Activated naive CD8-positive, alpha-beta T cell treated with anti-CD3 and anti-CD28 coated beads, Interleukin-2, amount 50 U/mL, for 24 hours (primary cell): ENCODE results near the gene AP3M1.
"Not testable (repeated sequence)": the region's sequence is repeated elsewhere in the genome, so short reads cannot be mapped to it uniquely, and the experiment has no call there.

Source experiments
- ATAC-seq: fragments of 150-1000 bp; cut with Tn5 transposase; one replicate; pipeline ENCODE4 v1.10.0; 2021
- DNase-seq: peaks from one replicate; pipeline ENCODE4 v3.0.0; 2021
- H3K27ac Mint-ChIP-seq: one replicate; pipeline ENCODE4 v1.8.0; 2021; ENCODE audit warnings: mild to moderate bottlenecking, mixed read lengths
- H3K27me3 Mint-ChIP-seq: one replicate; pipeline ENCODE4 v1.8.0; 2021; ENCODE audit warnings: mixed read lengths
- H3K36me3 Mint-ChIP-seq: one replicate; pipeline ENCODE4 v1.8.0; 2021; ENCODE audit warnings: low read depth, mixed read lengths
- H3K4me1 Mint-ChIP-seq: one replicate; pipeline ENCODE4 v1.8.0; 2021; ENCODE audit warnings: mixed read lengths
- H3K4me3 Mint-ChIP-seq: one replicate; pipeline ENCODE4 v1.8.0; 2021; ENCODE audit warnings: mild to moderate bottlenecking, moderate library complexity, mixed read lengths
- H3K9me3 Mint-ChIP-seq: one replicate; pipeline ENCODE4 v1.8.0; 2021; ENCODE audit warnings: mixed read lengths

AP3M1 gene, protein sequence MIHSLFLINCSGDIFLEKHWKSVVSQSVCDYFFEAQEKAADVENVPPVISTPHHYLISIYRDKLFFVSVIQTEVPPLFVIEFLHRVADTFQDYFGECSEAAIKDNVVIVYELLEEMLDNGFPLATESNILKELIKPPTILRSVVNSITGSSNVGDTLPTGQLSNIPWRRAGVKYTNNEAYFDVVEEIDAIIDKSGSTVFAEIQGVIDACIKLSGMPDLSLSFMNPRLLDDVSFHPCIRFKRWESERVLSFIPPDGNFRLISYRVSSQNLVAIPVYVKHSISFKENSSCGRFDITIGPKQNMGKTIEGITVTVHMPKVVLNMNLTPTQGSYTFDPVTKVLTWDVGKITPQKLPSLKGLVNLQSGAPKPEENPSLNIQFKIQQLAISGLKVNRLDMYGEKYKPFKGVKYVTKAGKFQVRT

DNA sequence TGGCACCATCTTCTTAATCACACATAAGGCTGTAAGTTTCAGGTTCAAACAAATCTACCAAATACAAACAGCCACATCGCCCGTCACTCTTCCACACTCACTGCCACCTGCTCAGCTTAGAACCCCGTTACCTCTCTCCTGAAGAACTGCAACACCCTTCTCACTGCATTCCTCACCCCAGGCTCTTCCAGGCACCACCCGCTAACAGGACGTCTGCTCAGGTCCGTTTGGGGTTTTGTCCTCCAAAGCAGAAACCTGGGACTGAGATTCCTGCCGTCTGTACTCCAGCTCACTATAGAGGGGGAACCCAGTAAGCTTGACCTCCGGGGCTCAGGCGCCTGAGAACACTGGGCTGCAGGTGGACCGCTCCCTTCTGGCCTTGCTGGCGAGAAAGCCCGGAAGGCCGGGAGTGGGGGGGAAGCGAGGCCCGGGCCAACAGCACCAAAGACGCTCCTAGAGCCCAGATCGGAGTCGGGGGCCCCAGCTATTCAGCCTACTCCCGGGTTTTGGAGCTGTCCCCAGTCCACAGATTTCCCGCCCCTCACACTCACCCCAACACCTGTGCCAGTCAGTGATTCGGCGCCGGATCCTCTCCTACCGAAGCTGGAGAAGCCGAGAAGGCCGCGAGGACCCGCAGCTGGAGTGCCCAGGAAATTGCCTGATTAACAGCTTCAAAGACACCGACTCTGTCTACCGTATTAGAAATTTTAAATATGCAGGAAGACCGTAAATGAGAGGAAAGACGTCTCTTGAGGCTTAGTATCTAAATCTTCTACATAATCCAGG, at the start of gene AP3M1:
Gene AP3M1 (minus strand): TSS at position 625 of the 786 bp plus-strand sequence. CDS start 12,449 bp downstream, outside the sequence.
- peak; percentile 69 for ATAC-seq

DNA sequence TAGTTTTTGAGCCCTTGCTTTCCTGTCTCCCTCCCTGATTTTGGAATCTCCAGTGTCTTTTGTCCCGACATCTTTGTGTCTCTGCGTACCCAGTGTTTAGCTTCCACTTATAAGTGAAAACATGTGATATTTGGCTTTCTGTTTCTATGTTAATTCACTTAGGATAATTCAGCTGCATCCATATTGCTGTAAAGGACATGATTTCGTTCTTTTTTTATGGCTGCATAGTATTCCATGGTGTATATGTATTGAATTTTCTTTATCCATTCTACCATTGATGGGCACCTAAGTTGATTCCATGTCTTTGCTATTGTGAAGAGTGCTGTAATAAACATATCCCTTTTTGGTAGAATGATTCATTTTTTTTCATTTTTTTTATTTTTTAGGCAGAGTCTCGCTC, 48.7 kb upstream of the AP3M1 start:
- no peak for DNase-seq
- H3K27ac Mint-ChIP-seq: no peak overlapping the region
- ATAC-seq: no peak
- H3K9me3 Mint-ChIP-seq: peaks cover 3% of the 10 kb centered on the region
- H3K4me3 Mint-ChIP-seq: no peak overlapping the region
- peaks cover 11% of the 10 kb centered on the region for H3K4me1 Mint-ChIP-seq
- no peaks in the 10 kb centered on the region for H3K27me3 Mint-ChIP-seq
- peaks cover 26% of the 10 kb centered on the region for H3K36me3 Mint-ChIP-seq

More for the DNA sequence above, at the start of gene AP3M1:
- peaks cover 23% of the 10 kb centered on the region for H3K36me3 Mint-ChIP-seq
- H3K27ac Mint-ChIP-seq: no peak within 1 kb of the TSS
- no peaks in the 10 kb centered on the region for H3K9me3 Mint-ChIP-seq
- peak; percentile 77 for DNase-seq
- H3K27me3 Mint-ChIP-seq: no peaks in the 10 kb centered on the region
- no peak within 1 kb of the TSS for H3K4me3 Mint-ChIP-seq
- H3K4me1 Mint-ChIP-seq: peaks cover 49% of the 10 kb centered on the region

DNA sequence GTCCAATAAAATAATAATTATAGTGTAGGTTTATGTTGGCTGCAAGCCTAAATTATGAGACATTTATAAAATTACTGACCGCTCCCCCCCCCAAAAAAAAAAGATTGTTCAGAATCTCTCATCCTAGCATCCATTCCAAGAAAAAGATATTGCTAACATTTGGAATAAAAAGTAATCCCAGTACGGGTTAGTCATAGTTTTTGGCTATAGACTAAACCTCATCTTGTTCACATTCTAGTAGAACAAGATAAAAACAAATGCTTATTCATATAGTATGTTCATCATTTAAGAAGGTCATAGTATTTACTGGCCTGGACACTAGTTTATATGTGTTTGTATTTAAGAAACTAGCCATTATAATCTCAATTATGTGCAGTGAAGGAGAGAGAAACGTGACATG, 44.4 kb upstream of the AP3M1 start:
- no peak for DNase-seq
- no peak for ATAC-seq
- Mint-ChIP-seq H3K27me3 (no peaks in the 10 kb centered on the region), H3K4me1 (peaks cover 46% of the 10 kb centered on the region), H3K9me3 (peaks cover 3% of the 10 kb centered on the region), H3K4me3 (no peak overlapping the region), H3K36me3 (peaks cover 8% of the 10 kb centered on the region), H3K27ac (no peak overlapping the region)

DNA sequence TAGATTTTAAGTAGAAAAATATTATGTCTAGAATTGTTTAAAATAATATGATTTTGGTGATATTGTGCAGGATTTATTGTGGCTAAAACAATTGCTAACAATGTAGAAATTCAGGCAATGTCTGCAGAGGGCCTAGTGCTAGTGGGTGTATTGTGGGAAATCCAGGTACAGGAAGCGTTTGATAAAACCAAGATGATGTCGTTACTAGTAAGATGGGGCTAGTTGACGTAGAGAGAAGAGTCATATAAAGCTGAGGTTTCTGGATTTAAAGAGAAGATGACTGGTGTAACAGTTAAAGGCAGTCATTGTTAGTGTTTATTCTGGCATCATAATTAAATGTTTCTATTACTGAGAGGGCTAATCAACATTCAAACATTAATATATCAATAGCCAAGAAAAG, 43.9 kb upstream of the AP3M1 start:
- Mint-ChIP-seq H3K9me3 (peaks cover 3% of the 10 kb centered on the region), H3K4me3 (no peak overlapping the region), H3K27ac (peak overlapping the region; percentile 3), H3K36me3 (peaks cover 8% of the 10 kb centered on the region), H3K4me1 (peaks cover 51% of the 10 kb centered on the region), H3K27me3 (no peaks in the 10 kb centered on the region)
- ATAC-seq: peak; percentile 83
- no peak for DNase-seq

DNA sequence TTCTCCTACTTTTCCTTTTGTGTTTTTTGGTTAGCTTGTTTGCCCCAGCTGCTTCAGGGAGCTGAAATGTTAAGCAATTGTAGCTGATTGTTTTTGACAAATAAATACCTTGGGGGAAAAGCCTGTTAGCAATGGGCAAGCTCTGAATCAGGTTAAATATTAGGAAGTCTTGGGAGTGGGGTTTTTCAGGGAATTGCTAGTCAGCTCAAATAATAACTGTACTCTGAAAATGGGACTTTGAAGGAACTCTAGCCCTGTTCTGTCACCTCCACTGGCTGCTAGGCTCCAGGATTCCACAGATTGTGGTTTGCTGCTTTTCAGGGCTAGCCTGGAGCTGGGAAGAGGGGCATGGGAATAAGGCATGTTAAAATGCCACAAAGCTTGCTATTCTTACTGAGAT, 39.9 kb upstream of the AP3M1 start:
- Mint-ChIP-seq H3K36me3 (peaks cover 10% of the 10 kb centered on the region), H3K4me1 (peaks cover 74% of the 10 kb centered on the region), H3K4me3 (peak overlapping the region; percentile 41), H3K9me3 (no peaks in the 10 kb centered on the region), H3K27me3 (no peaks in the 10 kb centered on the region), H3K27ac (peak overlapping the region; percentile 80)
- no peak for DNase-seq
- ATAC-seq: no peak

DNA sequence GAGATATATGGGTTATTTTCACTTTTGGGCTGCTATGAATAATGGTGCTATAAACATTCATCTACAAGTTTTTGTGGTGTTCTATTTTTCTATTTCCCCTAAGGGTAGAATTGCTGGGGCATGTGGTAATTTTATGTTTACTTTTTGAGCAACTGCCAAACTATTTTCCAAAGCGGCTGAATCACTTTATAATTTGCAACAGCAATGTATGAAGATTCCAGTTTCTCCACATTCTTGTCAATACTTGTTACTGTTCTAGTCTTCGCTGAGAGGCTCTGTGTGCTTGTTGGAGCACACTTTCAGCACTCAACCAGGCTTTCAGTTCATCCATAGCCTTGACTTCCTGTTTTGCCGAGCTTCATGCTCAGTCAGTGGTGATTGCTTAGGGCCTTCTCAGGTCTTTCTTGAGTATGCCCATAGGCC, 39.4 kb upstream of the AP3M1 start:
- Mint-ChIP-seq H3K9me3 (no peaks in the 10 kb centered on the region), H3K27me3 (no peaks in the 10 kb centered on the region), H3K27ac (peak overlapping the region; percentile 80), H3K4me3 (peak overlapping the region; percentile 41), H3K36me3 (peaks cover 10% of the 10 kb centered on the region), H3K4me1 (peaks cover 75% of the 10 kb centered on the region)
- no peak for DNase-seq
- ATAC-seq: peak; percentile 79

DNA sequence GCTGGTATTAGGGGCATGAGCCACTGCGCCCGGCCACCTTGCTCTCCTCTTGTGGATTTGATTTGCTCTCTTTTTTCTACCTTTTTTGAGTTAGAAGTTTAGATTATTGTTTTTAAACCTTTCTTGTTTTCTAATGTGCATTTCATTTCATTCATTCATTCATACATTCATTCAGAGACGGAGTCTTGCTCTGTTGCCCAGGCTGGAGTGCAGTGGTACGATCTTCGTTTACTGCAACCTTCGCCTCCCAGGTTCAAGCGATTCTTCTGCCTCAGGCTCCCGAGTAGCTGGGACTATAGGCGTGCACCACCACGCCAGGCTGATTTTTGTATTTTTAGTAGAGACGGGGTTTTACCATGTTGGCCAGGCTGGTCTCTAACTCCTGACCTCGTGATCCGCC, 38.0 kb upstream of the AP3M1 start:
- not testable (repeated sequence) for DNase-seq
- peaks cover 15% of the 10 kb centered on the region for H3K36me3 Mint-ChIP-seq
- peaks cover 65% of the 10 kb centered on the region for H3K4me1 Mint-ChIP-seq

DNA sequence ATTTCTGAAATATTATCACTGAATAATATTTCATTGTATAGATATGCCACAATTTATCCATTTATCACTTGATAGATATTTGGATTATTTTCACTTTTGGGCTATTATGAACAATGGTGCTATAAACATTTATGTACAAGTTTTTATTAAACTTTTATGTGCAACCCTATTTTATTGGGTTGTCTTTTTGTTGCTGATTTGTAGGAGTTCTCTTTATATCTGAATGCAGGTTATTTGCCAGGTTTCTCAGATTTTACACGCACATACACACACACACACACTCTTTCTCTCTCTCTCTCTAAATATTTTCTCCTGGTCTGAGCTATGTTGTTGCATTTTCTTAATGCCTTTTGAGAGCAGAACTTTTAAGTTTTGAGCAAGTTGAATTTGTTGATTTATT, 36.6 kb upstream of the AP3M1 start:
- no peaks in the 10 kb centered on the region for H3K27me3 Mint-ChIP-seq
- DNase-seq (no peak), ATAC-seq (no peak)
- H3K4me3 Mint-ChIP-seq: no peak overlapping the region
- H3K36me3 Mint-ChIP-seq: peaks cover 13% of the 10 kb centered on the region
- peaks cover 60% of the 10 kb centered on the region for H3K4me1 Mint-ChIP-seq
- no peaks in the 10 kb centered on the region for H3K9me3 Mint-ChIP-seq
- peak overlapping the region; percentile 50 for H3K27ac Mint-ChIP-seq

More for the DNA sequence above, 38.0 kb upstream of the AP3M1 start:
- not testable (repeated sequence) for ATAC-seq, H3K27me3 Mint-ChIP-seq, H3K4me3 Mint-ChIP-seq, H3K9me3 Mint-ChIP-seq
- peak overlapping the region; percentile 12 for H3K27ac Mint-ChIP-seq

DNA sequence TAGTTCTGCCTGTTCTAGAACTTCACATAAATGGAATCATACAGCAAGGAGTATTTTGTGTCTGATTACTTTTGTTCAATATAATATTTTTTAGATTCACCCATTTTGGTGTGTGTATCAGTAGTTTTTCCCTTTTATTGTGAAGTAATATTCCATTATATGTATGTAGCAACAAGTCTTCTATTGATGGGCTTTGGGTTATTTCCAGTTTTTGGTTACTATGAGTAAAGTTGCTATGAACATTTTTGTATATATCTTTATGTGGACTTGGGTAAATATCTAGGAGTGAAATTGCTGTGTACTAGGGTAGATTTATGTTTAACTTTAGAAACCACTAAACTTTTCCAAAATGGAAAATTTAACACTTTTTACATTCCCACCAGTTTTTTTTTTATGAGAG, 36.0 kb upstream of the AP3M1 start:
- Mint-ChIP-seq H3K9me3 (no peaks in the 10 kb centered on the region), H3K36me3 (peaks cover 15% of the 10 kb centered on the region), H3K27ac (no peak overlapping the region), H3K4me1 (peaks cover 60% of the 10 kb centered on the region), H3K27me3 (no peaks in the 10 kb centered on the region), H3K4me3 (no peak overlapping the region)
- no peak for DNase-seq
- no peak for ATAC-seq

DNA sequence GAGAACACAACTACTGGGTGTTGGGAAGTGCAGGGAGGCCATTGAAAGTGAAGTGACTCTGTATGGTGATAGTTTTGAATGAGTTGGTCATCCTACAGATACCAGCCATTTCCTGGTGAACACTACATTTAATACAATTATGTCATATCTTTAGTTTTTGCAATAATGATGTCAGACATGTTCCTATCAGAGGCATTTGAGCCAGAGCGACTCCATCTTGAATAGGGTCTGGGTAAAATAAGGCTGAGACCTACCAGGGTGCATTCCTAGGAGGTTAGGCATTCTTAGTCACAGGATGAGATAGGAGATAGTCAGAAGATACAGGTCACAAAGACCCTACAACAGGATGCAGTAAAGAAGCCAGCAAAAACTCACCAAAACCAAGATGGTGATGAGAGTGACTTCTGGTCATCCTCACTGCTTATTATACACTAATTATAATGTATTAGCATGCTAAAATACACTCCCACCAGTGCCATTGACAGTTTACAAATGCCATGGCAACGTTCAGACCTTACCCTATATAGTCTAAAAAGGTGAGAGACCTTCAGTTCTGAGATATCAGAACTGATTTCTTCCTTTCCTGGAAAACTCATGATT, 28.6 kb upstream of the AP3M1 start:
- no peak for DNase-seq
- Mint-ChIP-seq H3K4me1 (peaks cover 66% of the 10 kb centered on the region), H3K36me3 (peaks cover 11% of the 10 kb centered on the region), H3K27me3 (no peaks in the 10 kb centered on the region), H3K4me3 (peak overlapping the region; percentile 94), H3K9me3 (no peaks in the 10 kb centered on the region), H3K27ac (peak overlapping the region; percentile 69)
- no peak for ATAC-seq

DNA sequence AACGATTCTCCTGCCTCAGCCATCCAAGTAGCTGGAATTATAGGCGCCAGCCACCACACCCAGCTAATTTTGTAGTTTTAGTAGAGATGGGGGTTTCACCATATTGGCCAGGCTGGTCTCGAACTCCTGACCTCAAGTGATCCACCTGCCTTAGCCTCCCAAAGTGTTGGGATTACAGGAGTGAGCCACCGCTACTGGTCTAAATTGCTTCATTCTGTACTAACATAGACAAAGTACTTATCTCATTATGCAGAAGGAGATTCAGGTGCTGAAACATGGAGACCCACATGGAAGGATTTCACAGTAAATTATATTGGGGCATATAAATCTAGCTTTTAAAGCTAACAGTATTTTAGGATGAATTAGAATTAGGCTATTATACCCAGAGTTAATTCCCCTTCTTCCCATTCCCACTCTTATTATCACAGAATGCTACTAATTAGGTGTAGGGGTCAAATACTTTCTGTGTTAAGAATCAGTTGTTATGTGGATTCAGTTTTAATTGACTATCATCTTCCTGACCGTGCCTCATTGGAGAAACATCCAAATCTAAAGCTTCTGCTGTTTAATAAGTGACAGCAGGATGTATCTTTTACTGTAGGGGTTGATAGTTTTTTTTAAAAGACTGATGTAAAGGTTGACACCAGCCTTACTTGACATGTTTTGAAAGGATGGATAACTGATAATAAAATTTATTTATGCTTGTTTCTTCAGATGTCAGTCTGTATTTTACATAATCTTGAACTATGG, 27.6 kb upstream of the AP3M1 start:
- H3K4me3 Mint-ChIP-seq: peak overlapping the region; percentile 94

DNA sequence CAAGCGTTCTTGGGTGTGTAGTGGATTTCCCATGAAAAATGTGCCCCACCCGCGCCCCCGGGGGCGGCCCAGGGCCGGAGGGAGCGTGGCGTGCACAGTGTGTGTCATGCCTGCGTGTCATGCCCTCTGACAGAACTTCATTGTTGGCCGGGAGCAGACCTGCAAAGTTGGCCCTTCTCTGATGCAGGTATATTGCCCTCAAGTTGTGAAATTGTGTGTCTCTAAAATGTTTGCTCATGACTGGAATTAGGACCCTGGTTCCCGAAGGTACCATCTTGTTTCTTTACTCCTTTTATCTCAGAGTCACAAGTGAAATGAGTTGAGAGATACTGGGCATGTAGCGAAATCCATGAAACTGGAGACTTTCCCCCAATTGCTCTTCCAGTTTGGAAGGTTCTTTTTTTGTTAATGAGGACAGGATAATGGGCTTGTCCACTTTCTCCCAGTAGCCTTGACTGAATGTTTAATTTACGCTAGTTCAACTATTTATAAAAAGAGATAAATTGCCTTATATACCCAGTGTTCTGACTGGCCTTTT, 26.6 kb upstream of the AP3M1 start:
- Mint-ChIP-seq H3K36me3 (peaks cover 11% of the 10 kb centered on the region), H3K27ac (peak overlapping the region; percentile 96), H3K9me3 (no peaks in the 10 kb centered on the region), H3K27me3 (no peaks in the 10 kb centered on the region), H3K4me3 (peak overlapping the region; percentile 94), H3K4me1 (peaks cover 60% of the 10 kb centered on the region)
- DNase-seq: peak; percentile 49
- peak; percentile 17 for ATAC-seq

More for the DNA sequence above, 27.6 kb upstream of the AP3M1 start:
- Mint-ChIP-seq H3K36me3 (peaks cover 11% of the 10 kb centered on the region), H3K9me3 (no peaks in the 10 kb centered on the region), H3K4me1 (peaks cover 66% of the 10 kb centered on the region), H3K27ac (no peak overlapping the region), H3K27me3 (no peaks in the 10 kb centered on the region)
- DNase-seq: no peak
- no peak for ATAC-seq

DNA sequence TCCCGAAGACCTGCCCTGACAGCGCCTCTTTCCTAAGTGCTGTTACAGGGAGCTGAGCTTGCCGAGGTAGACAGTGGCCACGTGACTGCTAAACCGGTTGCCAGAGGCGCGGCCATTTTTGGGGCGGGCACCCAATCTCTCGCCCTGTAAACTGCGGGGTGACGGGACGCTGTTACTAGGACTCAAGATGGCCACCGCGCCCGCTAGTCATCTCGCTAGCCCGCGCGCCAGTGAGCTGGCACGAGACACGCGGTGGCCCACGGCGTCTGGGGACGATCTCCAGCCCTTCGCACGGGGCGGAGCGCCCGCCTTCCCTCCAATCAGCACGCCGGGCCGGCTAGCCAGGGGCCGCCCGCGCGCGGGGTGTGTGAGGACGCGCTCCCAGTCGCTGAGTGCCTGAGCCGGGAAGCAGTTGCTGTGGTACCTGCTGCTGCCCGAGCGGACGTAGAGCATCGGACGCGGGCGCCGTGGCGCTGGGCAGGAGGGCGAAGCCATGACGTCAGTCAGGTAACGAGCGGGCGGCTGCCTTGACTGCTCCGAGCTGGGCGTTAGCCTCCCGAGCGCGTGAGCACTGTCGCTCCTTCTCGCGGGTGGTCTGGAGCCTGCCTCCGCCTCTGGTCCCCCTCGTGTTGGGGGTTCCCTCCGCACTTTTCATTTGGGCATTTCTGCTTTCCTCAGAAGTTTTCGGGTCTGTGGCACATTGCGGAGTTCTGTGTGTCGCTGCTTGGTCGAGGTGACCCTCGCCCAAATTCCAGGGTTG, 25.9 kb upstream of the AP3M1 start:
- peak; percentile 95 for DNase-seq
- Mint-ChIP-seq H3K9me3 (no peaks in the 10 kb centered on the region), H3K27me3 (no peaks in the 10 kb centered on the region), H3K4me3 (peak overlapping the region; percentile 94), H3K4me1 (peaks cover 55% of the 10 kb centered on the region), H3K27ac (peak overlapping the region; percentile 96), H3K36me3 (peaks cover 10% of the 10 kb centered on the region)
- peak; percentile 98 for ATAC-seq
